ENCODE results near the gene BEND3.

DNA sequence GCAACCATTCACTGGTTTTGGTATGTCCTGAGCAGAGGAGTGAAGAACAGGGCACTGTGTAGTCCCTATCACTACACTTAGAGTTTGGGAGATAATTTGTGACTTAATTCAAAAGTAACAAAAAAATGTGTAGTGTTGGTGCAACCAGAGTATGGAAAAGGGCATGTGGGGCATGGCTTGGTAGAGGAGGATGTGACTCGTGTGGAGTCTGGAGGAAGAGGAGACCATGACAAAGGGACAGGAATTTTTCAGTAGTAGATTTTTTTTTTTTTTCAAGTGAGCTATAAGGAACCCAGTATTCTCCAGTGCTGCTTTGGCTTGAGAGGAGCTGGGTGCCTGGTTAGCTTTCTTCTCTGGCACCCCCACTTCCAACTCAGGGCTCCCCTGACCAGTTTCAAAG, 82.2 kb downstream of the BEND3 start:
- TF ChIP-seq, protein P1, sequence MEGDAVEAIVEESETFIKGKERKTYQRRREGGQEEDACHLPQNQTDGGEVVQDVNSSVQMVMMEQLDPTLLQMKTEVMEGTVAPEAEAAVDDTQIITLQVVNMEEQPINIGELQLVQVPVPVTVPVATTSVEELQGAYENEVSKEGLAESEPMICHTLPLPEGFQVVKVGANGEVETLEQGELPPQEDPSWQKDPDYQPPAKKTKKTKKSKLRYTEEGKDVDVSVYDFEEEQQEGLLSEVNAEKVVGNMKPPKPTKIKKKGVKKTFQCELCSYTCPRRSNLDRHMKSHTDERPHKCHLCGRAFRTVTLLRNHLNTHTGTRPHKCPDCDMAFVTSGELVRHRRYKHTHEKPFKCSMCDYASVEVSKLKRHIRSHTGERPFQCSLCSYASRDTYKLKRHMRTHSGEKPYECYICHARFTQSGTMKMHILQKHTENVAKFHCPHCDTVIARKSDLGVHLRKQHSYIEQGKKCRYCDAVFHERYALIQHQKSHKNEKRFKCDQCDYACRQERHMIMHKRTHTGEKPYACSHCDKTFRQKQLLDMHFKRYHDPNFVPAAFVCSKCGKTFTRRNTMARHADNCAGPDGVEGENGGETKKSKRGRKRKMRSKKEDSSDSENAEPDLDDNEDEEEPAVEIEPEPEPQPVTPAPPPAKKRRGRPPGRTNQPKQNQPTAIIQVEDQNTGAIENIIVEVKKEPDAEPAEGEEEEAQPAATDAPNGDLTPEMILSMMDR (IDR thresholded peaks at IDR 0.05) = no peak
- TF ChIP-seq EP300 (IDR thresholded peaks at IDR 0.05) = no peak

All from esophagus muscularis mucosa (tissue), 3 donors.